Fibroblast of pulmonary artery (primary cell): ENCODE data around the gene PPM1L.

ENCODE experiments used
- DNase-seq: peaks from one replicate; pipeline ENCODE4 v3.0.0-alpha.2; 2010; ENCODE audit warnings: low read depth
- H3K4me3 ChIP-seq: replicated peaks from 2 replicates; pipeline ENCODE4 v1.5.1; 2011; ENCODE audit warnings: low read depth, mild to moderate bottlenecking, control low read depth, low read length, moderate library complexity
- TF ChIP-seq, protein P1 (sequence below): IDR thresholded peaks from 2 replicates; pipeline ENCODE4 v1.5.1; 2011; ENCODE audit warnings: mild to moderate bottlenecking, control low read depth, low read length, inconsistent platforms; ENCODE audit errors: missing control alignments

Gene PPM1L

DNA sequence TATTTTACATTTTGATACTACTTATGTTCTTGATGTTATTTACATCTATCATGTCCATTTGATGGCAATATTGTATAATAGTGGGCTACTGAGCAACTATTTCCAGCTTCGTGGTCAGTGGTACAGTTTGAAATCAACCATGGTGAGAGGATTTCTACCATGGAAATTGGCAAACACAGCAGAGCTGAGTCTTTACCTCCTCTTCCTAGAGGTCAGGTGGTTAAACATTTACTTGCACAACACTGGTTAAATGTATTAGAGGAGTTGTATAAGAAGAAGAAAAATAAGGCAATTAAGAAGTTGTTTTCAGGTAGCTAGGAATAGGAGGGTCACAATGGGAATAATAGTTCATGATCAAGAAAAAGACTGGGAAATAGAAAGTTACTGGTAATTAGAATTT lies 7.2 kb upstream of the PPM1L start:
- TF ChIP-seq, protein P1, sequence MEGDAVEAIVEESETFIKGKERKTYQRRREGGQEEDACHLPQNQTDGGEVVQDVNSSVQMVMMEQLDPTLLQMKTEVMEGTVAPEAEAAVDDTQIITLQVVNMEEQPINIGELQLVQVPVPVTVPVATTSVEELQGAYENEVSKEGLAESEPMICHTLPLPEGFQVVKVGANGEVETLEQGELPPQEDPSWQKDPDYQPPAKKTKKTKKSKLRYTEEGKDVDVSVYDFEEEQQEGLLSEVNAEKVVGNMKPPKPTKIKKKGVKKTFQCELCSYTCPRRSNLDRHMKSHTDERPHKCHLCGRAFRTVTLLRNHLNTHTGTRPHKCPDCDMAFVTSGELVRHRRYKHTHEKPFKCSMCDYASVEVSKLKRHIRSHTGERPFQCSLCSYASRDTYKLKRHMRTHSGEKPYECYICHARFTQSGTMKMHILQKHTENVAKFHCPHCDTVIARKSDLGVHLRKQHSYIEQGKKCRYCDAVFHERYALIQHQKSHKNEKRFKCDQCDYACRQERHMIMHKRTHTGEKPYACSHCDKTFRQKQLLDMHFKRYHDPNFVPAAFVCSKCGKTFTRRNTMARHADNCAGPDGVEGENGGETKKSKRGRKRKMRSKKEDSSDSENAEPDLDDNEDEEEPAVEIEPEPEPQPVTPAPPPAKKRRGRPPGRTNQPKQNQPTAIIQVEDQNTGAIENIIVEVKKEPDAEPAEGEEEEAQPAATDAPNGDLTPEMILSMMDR: no peak
- no peak for DNase-seq
- no peak overlapping the region for H3K4me3 ChIP-seq

- H3K4me3 ChIP-seq: peak overlapping the region; percentile 73
- no peak for DNase-seq
- TF ChIP-seq, protein P1: no peak
Observed at GRCh38 chr3:160753953-160754352, 2.1 kb upstream of the PPM1L start.

DNA sequence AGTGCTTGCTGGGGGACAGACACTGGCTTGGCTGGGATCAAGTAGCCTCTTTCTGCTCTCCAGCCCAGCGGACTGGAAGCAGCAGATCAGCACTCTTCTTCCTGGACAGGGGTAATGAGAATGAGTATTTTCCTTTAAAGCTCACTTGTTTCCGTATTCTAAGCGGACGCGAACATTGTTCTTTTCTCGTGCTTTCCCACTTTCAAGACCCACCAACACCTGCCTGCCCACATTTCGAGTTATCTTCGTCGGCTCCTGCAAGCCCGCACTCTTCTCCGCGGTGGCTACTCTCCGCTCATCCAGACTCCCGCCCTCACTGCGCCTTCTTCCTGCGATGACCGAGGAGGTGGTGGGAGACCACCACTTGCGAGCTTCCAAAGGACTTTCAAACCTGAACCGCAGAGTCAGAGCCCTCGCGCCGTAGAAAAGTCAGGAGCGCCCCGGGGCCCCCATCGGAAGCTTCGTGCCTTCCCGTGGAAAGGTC lies 1.6 kb upstream of the PPM1L start:
- H3K4me3 ChIP-seq: peak overlapping the region; percentile 73
- DNase-seq: peak; percentile 63
- TF ChIP-seq, protein P1: no peak

GRCh38 chr3:160754855-160755747 lies 930 bp upstream of the PPM1L start:
- H3K4me3 ChIP-seq: peak overlapping the region; percentile 73
- TF ChIP-seq, protein P1: no peak
- peak; percentile 92 for DNase-seq

DNA sequence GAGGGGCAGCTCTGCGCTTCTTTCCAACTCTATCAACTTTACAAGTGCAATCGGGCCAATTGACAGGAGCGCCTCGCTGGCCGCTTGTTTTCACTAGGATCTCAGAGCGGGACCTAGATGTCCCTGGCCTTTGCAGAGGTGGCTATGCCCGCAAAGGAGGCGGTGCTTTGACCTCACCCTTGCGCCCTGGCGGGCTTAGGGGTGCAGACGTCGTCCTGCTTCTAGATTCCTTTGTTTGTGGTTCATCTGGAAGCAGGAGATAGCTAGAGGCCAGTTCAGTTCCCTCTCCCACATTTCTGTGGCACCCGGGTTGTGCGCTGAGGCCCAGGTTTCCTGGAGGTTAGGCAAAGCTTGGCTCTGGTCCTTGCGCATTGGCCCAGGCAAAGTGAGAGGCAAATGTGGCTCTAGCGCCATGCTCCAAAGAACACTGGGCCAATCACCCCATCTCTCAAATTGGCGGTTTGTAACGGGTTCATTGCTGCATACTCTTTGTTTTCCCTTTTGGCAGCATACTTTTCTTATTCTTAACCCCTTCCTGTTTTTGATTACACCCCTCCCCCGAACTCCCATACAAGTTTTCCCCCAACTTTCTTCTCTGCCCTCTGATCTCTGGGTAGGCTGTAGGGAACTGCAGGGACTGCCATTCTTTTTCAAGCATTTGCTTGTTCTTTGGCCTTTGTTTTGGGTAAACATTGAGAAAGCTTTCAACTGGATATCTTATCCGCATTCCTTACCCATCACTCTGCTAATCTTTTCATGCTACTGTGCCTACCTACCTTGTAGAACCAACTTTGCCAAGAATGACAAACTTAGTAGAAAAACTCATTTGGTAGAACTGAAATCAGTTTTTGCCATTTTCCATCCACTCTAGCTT lies 1.4 kb downstream of the PPM1L start:
- no peak overlapping the region for H3K4me3 ChIP-seq
- TF ChIP-seq, protein P1: no peak
- no peak for DNase-seq

DNA sequence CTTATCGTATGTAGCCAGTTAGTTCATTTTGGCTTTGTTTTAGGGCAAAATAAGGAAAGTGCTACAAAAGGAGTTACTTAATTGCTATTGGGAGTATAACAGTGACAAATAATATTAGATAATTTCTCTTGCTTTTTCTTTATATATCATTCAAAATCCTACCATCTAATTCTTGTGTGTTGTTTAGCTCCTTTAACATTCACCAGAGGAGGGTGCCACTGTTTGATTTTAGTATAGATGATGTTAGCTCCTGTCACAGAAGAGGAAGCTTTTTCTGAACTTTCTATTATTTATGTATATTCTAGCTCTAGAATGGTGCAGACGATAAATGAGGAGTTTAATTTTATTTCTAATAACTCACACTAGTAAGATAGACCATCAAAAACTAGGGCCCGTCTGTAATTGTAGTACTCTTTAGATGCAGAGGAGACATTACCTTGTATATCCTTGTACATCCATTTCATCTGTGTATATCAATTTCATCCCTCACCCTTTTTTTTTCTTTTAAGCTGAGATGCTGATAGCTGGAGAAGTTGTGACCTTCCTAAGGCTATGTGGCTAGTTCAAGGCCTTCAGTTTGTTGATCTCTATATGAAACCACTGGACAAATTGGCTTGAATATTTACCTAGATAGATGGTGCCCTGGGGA lies 3.0 kb downstream of the PPM1L start:
- TF ChIP-seq, protein P1: no peak
- no peak overlapping the region for H3K4me3 ChIP-seq
- DNase-seq: no peak
